ENCODE results near the gene GOLGA6D.
"Not testable (repeated sequence)": the region's sequence is repeated elsewhere in the genome, so short reads cannot be mapped to it uniquely, and the experiment has no call there.

The GOLGA6D gene

DNA sequence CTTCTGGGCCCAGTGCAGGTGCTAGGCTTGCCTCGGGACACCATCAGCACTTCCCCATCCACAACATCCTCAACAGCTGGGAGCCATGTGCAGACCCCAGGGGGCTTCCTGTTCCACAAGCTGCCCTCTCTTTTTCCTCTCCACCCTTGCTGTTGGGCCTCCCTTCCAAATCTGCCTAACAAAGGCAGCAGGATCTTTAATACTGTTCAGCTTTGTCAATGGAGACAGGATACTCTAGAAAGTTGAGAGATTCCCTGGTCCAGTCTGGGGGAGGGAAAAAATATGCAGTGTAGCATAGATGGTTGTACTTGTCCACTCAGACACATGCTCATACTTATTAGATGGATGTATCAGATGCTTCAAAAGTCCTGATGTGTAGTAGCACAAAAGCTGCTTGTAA lies 4.1 kb upstream of the GOLGA6D start:
- DNase-seq (ENCODE audit: low read depth in 2 of 2) = not testable (repeated sequence)

GRCh38 chr15:75284152-75284551 lies 1.5 kb downstream of the GOLGA6D start:
- not testable (repeated sequence) for DNase-seq (ENCODE audit: low read depth in 2 of 2)

GRCh38 chr15:75293660-75294059 lies 11.0 kb downstream of the GOLGA6D start:
- not testable (repeated sequence) for DNase-seq (ENCODE audit: low read depth in 2 of 2)

- not testable (repeated sequence) for DNase-seq (ENCODE audit: low read depth in 2 of 2)
These were observed 16.1 kb downstream of the GOLGA6D start for GRCh38 chr15:75298541-75299310.

GRCh38 chr15:75299311-75299688 lies 16.7 kb downstream of the GOLGA6D start:
- peak; percentile 44 to 60 for DNase-seq (ENCODE audit: low read depth in 2 of 2)

GRCh38 chr15:75300026-75300425 lies 17.4 kb downstream of the GOLGA6D start:
- not testable (repeated sequence) for DNase-seq (ENCODE audit: low read depth in 2 of 2)

GRCh38 chr15:75302318-75302717 lies 19.7 kb downstream of the GOLGA6D start:
- no peak for DNase-seq (ENCODE audit: low read depth in 2 of 2)

GRCh38 chr15:75302753-75303152 lies 20.1 kb downstream of the GOLGA6D start:
- DNase-seq (ENCODE audit: low read depth in 2 of 2) = not testable (repeated sequence)

- no peak for DNase-seq (ENCODE audit: low read depth in 2 of 2)
These were observed 23.6 kb downstream of the GOLGA6D start for GRCh38 chr15:75306188-75306587.

DNA sequence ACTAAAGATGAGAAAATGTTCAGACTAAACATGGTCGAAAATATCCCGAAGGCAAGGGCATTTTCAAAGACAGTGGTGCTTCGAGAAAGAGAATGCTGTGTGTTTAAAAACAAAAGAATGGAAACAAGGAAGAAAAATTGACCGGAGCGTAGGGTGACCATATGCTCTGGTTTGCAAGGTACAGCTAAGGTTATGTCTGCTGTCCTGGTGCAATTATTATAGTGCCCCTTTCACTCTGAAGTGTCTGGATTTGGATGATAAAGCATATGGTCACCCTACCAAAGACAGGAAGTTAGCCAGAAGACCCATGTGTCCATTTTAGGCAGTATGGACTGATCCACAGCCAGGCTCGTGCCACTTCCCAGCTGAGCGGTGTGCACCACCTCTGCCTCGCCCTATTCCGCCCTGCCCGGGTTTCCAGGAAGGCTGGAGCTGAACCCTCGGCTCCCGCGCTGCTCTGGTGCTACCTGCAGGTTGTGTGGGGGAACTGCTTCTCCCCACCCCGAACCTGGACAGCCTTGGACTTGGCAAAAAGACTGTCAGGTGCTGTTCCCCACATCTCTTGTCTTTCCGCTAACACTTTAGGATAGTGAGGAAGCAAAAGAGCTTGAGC lies 25.2 kb downstream of the GOLGA6D start:
- DNase-seq (ENCODE audit: low read depth in 2 of 2) = no peak

GRCh38 chr15:75309711-75310110 lies 27.1 kb downstream of the GOLGA6D start:
- no peak for DNase-seq (ENCODE audit: low read depth in 2 of 2)

- DNase-seq (ENCODE audit: low read depth in 2 of 2) = not testable (repeated sequence)
These were observed 29.9 kb downstream of the GOLGA6D start for GRCh38 chr15:75312548-75312947.

GRCh38 chr15:75313116-75313845 lies 30.6 kb downstream of the GOLGA6D start:
- no peak for DNase-seq (ENCODE audit: low read depth in 2 of 2)

DNA sequence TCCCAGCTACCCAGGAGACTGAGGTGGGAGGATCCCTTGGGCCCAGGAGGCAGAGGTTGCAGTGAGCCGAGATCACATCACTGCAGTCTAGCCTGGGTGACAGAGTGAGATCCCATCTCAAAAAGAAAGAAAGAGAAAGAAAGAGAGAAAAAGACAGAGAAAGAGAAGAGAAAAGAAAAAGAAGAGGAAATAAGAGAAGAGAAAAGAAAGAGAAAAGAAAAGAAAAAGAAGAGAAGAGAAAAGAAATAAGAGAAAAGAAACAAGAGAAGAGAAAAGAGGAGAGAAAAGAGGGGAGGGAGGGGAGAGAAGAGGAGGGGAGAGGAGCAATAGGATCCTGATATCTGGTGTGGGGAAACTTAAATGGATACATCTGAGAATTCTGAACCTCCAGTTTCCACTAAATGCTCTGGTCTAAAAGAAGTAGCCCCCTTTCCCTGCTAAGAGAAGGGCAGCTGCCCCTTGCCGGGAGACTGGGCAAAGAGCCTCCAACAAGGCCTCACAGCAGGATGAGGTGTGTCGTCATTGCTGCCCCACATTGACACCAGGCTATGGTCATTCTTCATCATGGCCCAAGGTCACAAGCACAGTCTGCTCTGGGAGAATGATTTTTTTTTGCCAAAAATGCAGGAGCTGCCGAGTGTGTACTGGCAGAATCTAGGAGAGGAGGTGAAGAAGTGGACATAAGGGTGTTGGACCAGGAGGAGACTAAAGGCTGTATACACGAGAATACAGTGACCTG lies 32.1 kb downstream of the GOLGA6D start:
- DNase-seq (ENCODE audit: low read depth in 2 of 2) = no peak

GRCh38 chr15:75319231-75319897 lies 36.7 kb downstream of the GOLGA6D start:
- not testable (repeated sequence) for DNase-seq (ENCODE audit: low read depth in 2 of 2)

- DNase-seq (ENCODE audit: low read depth in 2 of 2) = no peak
These were observed 39.1 kb downstream of the GOLGA6D start for GRCh38 chr15:75321711-75322110.

GRCh38 chr15:75325922-75326321 lies 43.3 kb downstream of the GOLGA6D start:
- no peak for DNase-seq (ENCODE audit: low read depth in 2 of 2)

GRCh38 chr15:75327005-75327404 lies 44.4 kb downstream of the GOLGA6D start:
- no peak for DNase-seq (ENCODE audit: low read depth in 2 of 2)

- DNase-seq (ENCODE audit: low read depth in 2 of 2) = no peak
These were observed 44.9 kb downstream of the GOLGA6D start for GRCh38 chr15:75327491-75327890.

DNA sequence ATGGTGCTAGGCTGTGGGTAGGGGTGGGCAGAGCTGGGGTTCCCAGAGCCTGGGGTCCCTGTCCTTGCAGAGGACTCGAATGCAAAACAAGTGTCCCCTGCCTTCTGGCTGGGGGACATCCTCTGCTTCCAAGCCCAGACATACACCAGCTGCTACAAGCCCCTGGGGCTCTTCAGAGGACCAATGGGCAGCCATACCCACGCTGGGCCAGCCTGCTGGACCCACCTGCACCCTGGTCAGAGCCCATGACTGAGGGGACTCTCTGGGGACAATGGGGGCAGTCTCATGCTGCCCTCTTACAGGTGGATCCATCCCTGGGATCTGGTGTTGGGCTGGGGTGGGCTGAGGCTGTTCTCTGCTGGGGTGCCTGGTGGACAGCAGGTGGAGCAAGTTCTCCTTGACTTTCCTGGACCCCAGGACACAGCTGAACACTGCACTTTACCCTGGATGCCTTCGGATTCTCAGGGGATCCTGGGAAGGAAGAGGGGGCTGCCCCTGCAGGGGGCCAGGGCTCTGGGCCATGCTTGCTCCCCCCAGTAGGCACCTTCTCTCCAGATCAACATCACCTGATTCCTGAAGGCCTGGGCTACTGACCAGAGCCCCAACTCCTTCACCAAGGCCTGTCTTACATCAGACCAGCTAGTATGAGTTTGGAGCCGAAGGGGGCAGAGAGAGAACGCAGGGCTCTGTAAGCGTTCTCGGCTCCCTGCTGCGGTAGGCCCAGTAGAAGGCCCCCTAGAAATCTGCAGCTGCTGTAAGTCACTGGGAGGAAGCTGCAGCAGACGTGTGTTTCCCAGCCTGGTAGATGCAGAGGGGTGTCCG lies 46.1 kb downstream of the GOLGA6D start:
- no peak for DNase-seq (ENCODE audit: low read depth in 2 of 2)

DNA sequence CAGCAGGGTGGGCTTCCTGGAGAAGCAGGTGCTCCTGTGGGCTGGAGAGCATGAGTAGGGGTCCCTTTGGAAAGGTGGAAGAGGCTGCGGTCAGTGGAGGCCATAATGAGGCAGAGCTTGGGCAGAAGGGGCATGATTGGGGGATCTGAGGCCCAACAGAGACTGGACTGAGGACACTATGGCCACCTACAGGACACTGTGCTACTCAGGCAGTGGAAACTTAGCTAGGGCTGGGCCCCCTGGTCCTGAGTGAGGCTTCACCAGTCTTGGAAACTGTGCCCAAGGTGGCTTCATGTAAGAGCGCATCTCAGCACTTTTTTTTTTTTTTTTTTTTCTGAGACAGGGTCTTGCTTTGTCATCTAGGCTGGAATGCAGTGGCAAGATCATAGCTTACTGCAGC lies 46.9 kb downstream of the GOLGA6D start:
- no peak for DNase-seq (ENCODE audit: low read depth in 2 of 2)

All from activated CD4-positive, alpha-beta T cell treated with anti-CD3 and anti-CD28 coated beads for 24 hours (primary cell).